HepG2 (cell line): ENCODE data around the gene TADA3.

ENCODE experiments used
- CTCF ChIP-seq: sonication (generic); formaldehyde crosslinking; IDR thresholded peaks from 2 replicates; pipeline ENCODE4 v1.5.0; 2020; ENCODE audit warnings: mild to moderate bottlenecking, missing genetic modification reagents, moderate library complexity
- FOXC1 ChIP-seq: sonication (generic); formaldehyde crosslinking; IDR thresholded peaks from 2 replicates; pipeline ENCODE4 v1.8.0; 2022; ENCODE audit warnings: mild to moderate bottlenecking, missing genetic modification reagents, borderline replicate concordance
- GABPA ChIP-seq, 2 experiments: IDR thresholded peaks; 2 replicates each; pipeline ENCODE4 v1.6.1; 2011 to 2016; ENCODE audit warnings: low read depth in 2 of 2, low read length in 1 of 2, missing biosample characterization in 1 of 2, missing genetic modification characterization in 1 of 2
- HES4 ChIP-seq: sonication (generic); formaldehyde crosslinking; IDR thresholded peaks from 2 replicates; pipeline ENCODE4 v1.9.0; 2021; ENCODE audit warnings: mild to moderate bottlenecking, missing genetic modification reagents, borderline replicate concordance
- HOXA3 ChIP-seq: sonication (generic); formaldehyde crosslinking; IDR thresholded peaks from 2 replicates; pipeline ENCODE4 v1.5.0; 2020; ENCODE audit warnings: missing genetic modification reagents
- KDM1A ChIP-seq: IDR thresholded peaks from 2 replicates; pipeline ENCODE4 v1.6.1; 2016; ENCODE audit warnings: missing compliant biosample characterization
- MZF1 ChIP-seq: sonication (generic); formaldehyde crosslinking; IDR thresholded peaks from 2 replicates; pipeline ENCODE4 v1.8.1; 2023; ENCODE audit warnings: mild to moderate bottlenecking, missing genetic modification reagents, borderline replicate concordance
- POLR2AphosphoS2 ChIP-seq: IDR thresholded peaks from 2 replicates; pipeline ENCODE4 v1.6.1; 2011; ENCODE audit warnings: low read depth, low read length, improper control_type of control experiment
- RORA ChIP-seq: sonication (generic); formaldehyde crosslinking; IDR thresholded peaks from 2 replicates; pipeline ENCODE4 v1.5.0; 2020; ENCODE audit warnings: mild to moderate bottlenecking, missing genetic modification reagents, moderate library complexity
- TAF15 ChIP-seq: fragments of 200-400 bp; formaldehyde crosslinking; IDR thresholded peaks from one replicate; pipeline ENCODE4 v1.6.1; 2018; ENCODE audit warnings: mild to moderate bottlenecking, low read depth, low read length; ENCODE audit not compliant: poor library complexity, severe bottlenecking
- ZNF460 ChIP-seq: sonication (generic); formaldehyde crosslinking; IDR thresholded peaks from 2 replicates; pipeline ENCODE4 v1.5.1; 2020; ENCODE audit warnings: missing genetic modification reagents, mild to moderate bottlenecking, borderline replicate concordance
- ZNF570 ChIP-seq: sonication (generic); formaldehyde crosslinking; IDR thresholded peaks from 2 replicates; pipeline ENCODE4 v1.4.0; 2020; ENCODE audit warnings: mild to moderate bottlenecking, missing genetic modification reagents, borderline replicate concordance
- TF ChIP-seq, protein P1 (sequence below): sonication (generic); formaldehyde crosslinking; IDR thresholded peaks from 2 replicates; pipeline ENCODE4 v1.4.0; 2020; ENCODE audit warnings: missing genetic modification reagents
- TF ChIP-seq, protein P2 (sequence below): sonication (generic); formaldehyde crosslinking; IDR thresholded peaks from 2 replicates; pipeline ENCODE4 v1.4.0; 2020; ENCODE audit warnings: missing genetic modification reagents

GRCh38 chr3:9780458-9780812 lies 11.8 kb downstream of the TADA3 start:
- TF ChIP-seq KDM1A (CRISPR knock-in tag) (no peak), MZF1 (CRISPR knock-in tag) (no peak), CTCF (CRISPR knock-in tag) (no peak), POLR2AphosphoS2 (no peak), FOXC1 (CRISPR knock-in tag) (no peak), HOXA3 (CRISPR knock-in tag) (no peak), TAF15 (no peak), GABPA (IDR thresholded peaks at IDR 0.05; ENCODE audit: low read depth, low read length) (no peak), GABPA (CRISPR knock-in tag; IDR thresholded peaks at IDR 0.05; ENCODE audit: low read depth) (no peak), ZNF570 (no peak), RORA (CRISPR knock-in tag) (no peak), ZNF460 (CRISPR knock-in tag) (no peak), HES4 (CRISPR knock-in tag) (no peak)
- TF ChIP-seq, protein P1, sequence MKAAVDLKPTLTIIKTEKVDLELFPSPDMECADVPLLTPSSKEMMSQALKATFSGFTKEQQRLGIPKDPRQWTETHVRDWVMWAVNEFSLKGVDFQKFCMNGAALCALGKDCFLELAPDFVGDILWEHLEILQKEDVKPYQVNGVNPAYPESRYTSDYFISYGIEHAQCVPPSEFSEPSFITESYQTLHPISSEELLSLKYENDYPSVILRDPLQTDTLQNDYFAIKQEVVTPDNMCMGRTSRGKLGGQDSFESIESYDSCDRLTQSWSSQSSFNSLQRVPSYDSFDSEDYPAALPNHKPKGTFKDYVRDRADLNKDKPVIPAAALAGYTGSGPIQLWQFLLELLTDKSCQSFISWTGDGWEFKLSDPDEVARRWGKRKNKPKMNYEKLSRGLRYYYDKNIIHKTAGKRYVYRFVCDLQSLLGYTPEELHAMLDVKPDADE (CRISPR knock-in tag) = no peak
- TF ChIP-seq, protein P2, sequence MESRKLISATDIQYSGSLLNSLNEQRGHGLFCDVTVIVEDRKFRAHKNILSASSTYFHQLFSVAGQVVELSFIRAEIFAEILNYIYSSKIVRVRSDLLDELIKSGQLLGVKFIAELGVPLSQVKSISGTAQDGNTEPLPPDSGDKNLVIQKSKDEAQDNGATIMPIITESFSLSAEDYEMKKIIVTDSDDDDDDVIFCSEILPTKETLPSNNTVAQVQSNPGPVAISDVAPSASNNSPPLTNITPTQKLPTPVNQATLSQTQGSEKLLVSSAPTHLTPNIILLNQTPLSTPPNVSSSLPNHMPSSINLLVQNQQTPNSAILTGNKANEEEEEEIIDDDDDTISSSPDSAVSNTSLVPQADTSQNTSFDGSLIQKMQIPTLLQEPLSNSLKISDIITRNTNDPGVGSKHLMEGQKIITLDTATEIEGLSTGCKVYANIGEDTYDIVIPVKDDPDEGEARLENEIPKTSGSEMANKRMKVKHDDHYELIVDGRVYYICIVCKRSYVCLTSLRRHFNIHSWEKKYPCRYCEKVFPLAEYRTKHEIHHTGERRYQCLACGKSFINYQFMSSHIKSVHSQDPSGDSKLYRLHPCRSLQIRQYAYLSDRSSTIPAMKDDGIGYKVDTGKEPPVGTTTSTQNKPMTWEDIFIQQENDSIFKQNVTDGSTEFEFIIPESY (CRISPR knock-in tag) = no peak
